Ureter (tissue), 1 donor: ENCODE results near the gene GSTA4. TPM values are rescaled to one million over a fixed set of nuclear protein-coding genes. Genes with fewer than 3 reads are reported as not detected.

Experiments
- total RNA-seq: library from RNA; stranded (reverse); gene quantifications from one replicate; pipeline ENCODE4 v1.2.4, GENCODE V29; 2023
- donor health status: DM: yes; HTN: yes; CAD: no.

Gene GSTA4
- total RNA-seq, 1 donor from 2014 or later = 12.2 TPM

Other genes with a start within 250 kb of the GSTA4 start
- gene GSTA2, start 231.8 kb downstream of the GSTA4 start, total RNA-seq = not detected
- gene GSTA1, start 191.5 kb downstream of the GSTA4 start, total RNA-seq = not detected
- not detected for gene GSTA5, start 154.5 kb downstream of the GSTA4 start, total RNA-seq
- gene GSTA3, start 85.6 kb downstream of the GSTA4 start, total RNA-seq = not detected
- 14.5 TPM for gene CILK1, start 66.5 kb upstream of the GSTA4 start, total RNA-seq
- gene FBXO9, start 70.1 kb upstream of the GSTA4 start, total RNA-seq = 78.3 TPM
- gene GCM1, start 153.6 kb upstream of the GSTA4 start, total RNA-seq = not detected